K562 (cell line): ENCODE data around the gene SKP2. TPM values are rescaled to one million over a fixed set of nuclear protein-coding genes. Genes with fewer than 3 reads are reported as not detected.
A peak's percentile ranks its signal among the peaks of the same experiment; 100 is the strongest.

Experiments used
- ETV5 ChIP-seq: sonication (generic); formaldehyde crosslinking; IDR thresholded peaks from 2 replicates; pipeline ENCODE4 v1.4.0; 2020; ENCODE audit warnings: low read depth, mild to moderate bottlenecking, missing genetic modification reagents
- KLF10 ChIP-seq: fragments of 250-450 bp; sonication (Bioruptor Pico); IDR thresholded peaks from 2 replicates; pipeline ENCODE4 v1.6.1; 2021; ENCODE audit warnings: matching md5 sums
- MGA ChIP-seq: fragments of 450-650 bp; IDR thresholded peaks from 2 replicates; pipeline ENCODE4 v1.6.1; 2016; ENCODE audit warnings: mild to moderate bottlenecking, moderate library complexity
- PPARD ChIP-seq: fragments of 250-450 bp; sonication (Bioruptor Pico); IDR thresholded peaks from 2 replicates; pipeline ENCODE4 v1.8.0; 2022; ENCODE audit warnings: inconsistent platforms, mild to moderate bottlenecking, moderate library complexity
- SAFB ChIP-seq: fragments of 200-400 bp; formaldehyde crosslinking; IDR thresholded peaks from 2 replicates; pipeline ENCODE4 v1.6.1; 2017; ENCODE audit warnings: low read depth, low read length, borderline replicate concordance
- TRIM24 ChIP-seq, 2 experiments: fragments of 450-650 bp; IDR thresholded peaks; 2 replicates each; pipeline ENCODE4 v1.6.1; 2016
- WHSC1 ChIP-seq: IDR thresholded peaks from one replicate; pipeline ENCODE4 v1.6.1; 2012; ENCODE audit warnings: low read length, control low read depth, inconsistent platforms
- YBX1 ChIP-seq: fragments of 450-650 bp; IDR thresholded peaks from 2 replicates; pipeline ENCODE4 v1.7.1; 2016; ENCODE audit warnings: mild to moderate bottlenecking
- ZNF280A ChIP-seq: fragments of 450-650 bp; IDR thresholded peaks from 2 replicates; pipeline ENCODE4 v1.6.1; 2018; ENCODE audit warnings: mild to moderate bottlenecking, low read depth; ENCODE audit not compliant: partially characterized antibody
- ZNF644 ChIP-seq: fragments of 200-800 bp; sonication (Bioruptor generic); IDR thresholded peaks from 2 replicates; pipeline ENCODE4 v1.6.1; 2016; ENCODE audit warnings: low read depth, missing genetic modification characterization, missing compliant biosample characterization
- polyA plus RNA-seq, 8 experiments: library from polyadenylated mRNA; depleted of rRNA in 4 of 8; stranded (reverse) in 5 of 8; unstranded in 3 of 8; fragments of >200 nt; fragmentation: Nextera tagmentation in 2 of 8; fragmentation: Illumina TruSeq in 1 of 8; extraction: Ambion mirVana in 2 of 8; extraction: Trizol in 1 of 8; gene quantifications; 2 replicates each; pipeline versions ENCODE4 v1.2.1 to v1.2.3, GENCODE V29; 2011 to 2014; ENCODE audit warnings: inconsistent platforms in 1 of 8, missing spikeins in 1 of 8
- total RNA-seq, 7 experiments: library from RNA; depleted of rRNA in 6 of 7; stranded (reverse); fragments of >200 nt in 6 of 7; fragmentation: Illumina TruSeq in 2 of 7; extraction: Trizol in 2 of 7; gene quantifications; 2 replicates each; pipeline versions ENCODE4 v1.2.1 to v1.2.3, GENCODE V29; 2011 to 2021; ENCODE audit warnings: low replicate concordance in 1 of 7

SKP2 gene
- total and polyA plus RNA-seq, 9 of the 15 experiments (the other 6 are each of a cell fraction or from before 2014, with no cell fraction given), result 30.0 to 97.5 (median 80.8) TPM

- peak; percentile 68 for TF ChIP-seq ZNF280A
- no peak for TF ChIP-seq KLF10 (CRISPR knock-in tag)
- no peak for TF ChIP-seq TRIM24 (IDR thresholded peaks at IDR 0.05)
- TF ChIP-seq ETV5 (CRISPR knock-in tag), result no peak
- no peak for TF ChIP-seq MGA
- no peak for TF ChIP-seq YBX1
- TF ChIP-seq ZNF644 (tag), result no peak
- TF ChIP-seq SAFB, result no peak
- no peak for TF ChIP-seq PPARD (CRISPR knock-in tag)
- no peak for TF ChIP-seq WHSC1
Measured at GRCh38 chr5:36128795-36129194, 23.1 kb upstream of the SKP2 start (continued).
